HEK293 (cell line): ENCODE results near the gene HOXB7.
A peak's percentile ranks its signal among the peaks of the same experiment; 100 is the strongest.

ENCODE experiments used
- AEBP2 ChIP-seq: fragments of 450-650 bp; formaldehyde crosslinking; IDR thresholded peaks from 2 replicates; pipeline ENCODE4 v1.5.1; 2016; ENCODE audit warnings: missing biosample characterization, missing genetic modification characterization, borderline replicate concordance
- EGR2 ChIP-seq: fragments of 450-650 bp; formaldehyde crosslinking; IDR thresholded peaks from 2 replicates; pipeline ENCODE4 v1.5.1; 2016; ENCODE audit warnings: low read depth, missing biosample characterization, missing genetic modification characterization
- ELK4 ChIP-seq: IDR thresholded peaks from 2 replicates; pipeline ENCODE4 v1.6.1; 2011; ENCODE audit warnings: mild to moderate bottlenecking, low read depth, low read length, borderline replicate concordance
- HOXC10 ChIP-seq: sonication (generic); formaldehyde crosslinking; IDR thresholded peaks from 2 replicates; pipeline ENCODE4 v1.8.1; 2023; ENCODE audit warnings: mild to moderate bottlenecking, missing genetic modification reagents
- MYNN ChIP-seq: fragments of 450-650 bp; formaldehyde crosslinking; IDR thresholded peaks from 2 replicates; pipeline ENCODE4 v1.5.1; 2016; ENCODE audit warnings: missing biosample characterization, missing genetic modification characterization, borderline replicate concordance
- PRDM10 ChIP-seq: fragments of 450-650 bp; formaldehyde crosslinking; IDR thresholded peaks from 2 replicates; pipeline ENCODE4 v1.5.1; 2016; ENCODE audit warnings: missing biosample characterization, missing genetic modification characterization
- REPIN1 ChIP-seq: fragments of 450-650 bp; formaldehyde crosslinking; IDR thresholded peaks from 2 replicates; pipeline ENCODE4 v1.5.1; 2017; ENCODE audit warnings: missing biosample characterization, missing genetic modification characterization, low read depth
- SALL2 ChIP-seq: fragments of 450-650 bp; formaldehyde crosslinking; IDR thresholded peaks from 2 replicates; pipeline ENCODE4 v1.5.0; 2017; ENCODE audit warnings: missing biosample characterization, mild to moderate bottlenecking, missing genetic modification characterization, borderline replicate concordance
- TCF7L2 ChIP-seq: IDR thresholded peaks from 2 replicates; pipeline ENCODE4 v1.6.1; 2011; ENCODE audit warnings: low read depth, mild to moderate bottlenecking, inconsistent platforms, low read length, moderate library complexity, borderline replicate concordance
- ZBTB48 ChIP-seq: fragments of 450-650 bp; formaldehyde crosslinking; IDR thresholded peaks from 2 replicates; pipeline ENCODE4 v1.5.1; 2016; ENCODE audit warnings: missing biosample characterization, missing genetic modification characterization
- ZBTB8A ChIP-seq: fragments of 450-650 bp; formaldehyde crosslinking; IDR thresholded peaks from 2 replicates; pipeline ENCODE4 v1.5.1; 2016; ENCODE audit warnings: missing biosample characterization, missing genetic modification characterization
- ZEB2 ChIP-seq: fragments of 450-650 bp; formaldehyde crosslinking; IDR thresholded peaks from 2 replicates; pipeline ENCODE4 v1.5.1; 2016; ENCODE audit warnings: missing biosample characterization, missing genetic modification characterization
- ZFP3 ChIP-seq: fragments of 450-650 bp; formaldehyde crosslinking; IDR thresholded peaks from 2 replicates; pipeline ENCODE4 v1.5.1; 2016; ENCODE audit warnings: low read depth, missing biosample characterization, missing genetic modification characterization
- ZNF146 ChIP-seq: fragments of 450-650 bp; formaldehyde crosslinking; IDR thresholded peaks from 2 replicates; pipeline ENCODE4 v1.5.1; 2016; ENCODE audit warnings: missing biosample characterization, missing genetic modification characterization
- ZNF157 ChIP-seq: fragments of 450-650 bp; formaldehyde crosslinking; IDR thresholded peaks from 2 replicates; pipeline ENCODE4 v1.5.1; 2016; ENCODE audit warnings: missing biosample characterization, missing genetic modification characterization
- ZNF221 ChIP-seq: fragments of 450-650 bp; formaldehyde crosslinking; IDR thresholded peaks from 2 replicates; pipeline ENCODE4 v1.5.1; 2017; ENCODE audit warnings: missing biosample characterization, missing genetic modification characterization, borderline replicate concordance
- ZNF280C ChIP-seq: fragments of 450-650 bp; formaldehyde crosslinking; IDR thresholded peaks from 2 replicates; pipeline ENCODE4 v1.5.1; 2016; ENCODE audit warnings: missing biosample characterization, missing genetic modification characterization
- ZNF324 ChIP-seq: fragments of 450-650 bp; formaldehyde crosslinking; IDR thresholded peaks from 2 replicates; pipeline ENCODE4 v1.5.1; 2016; ENCODE audit warnings: missing biosample characterization, missing genetic modification characterization
- ZNF366 ChIP-seq: fragments of 450-650 bp; formaldehyde crosslinking; conservative IDR thresholded peaks from 2 replicates; pipeline ENCODE4 v1.5.1; 2016; ENCODE audit warnings: missing biosample characterization, missing genetic modification characterization
- ZNF449 ChIP-seq: fragments of 450-650 bp; formaldehyde crosslinking; IDR thresholded peaks from 2 replicates; pipeline ENCODE4 v1.5.1; 2017; ENCODE audit warnings: missing biosample characterization, mild to moderate bottlenecking, missing genetic modification characterization, moderate library complexity
- ZNF530 ChIP-seq: fragments of 450-650 bp; formaldehyde crosslinking; IDR thresholded peaks from 2 replicates; pipeline ENCODE4 v1.5.1; 2016; ENCODE audit warnings: low read depth, missing biosample characterization, missing genetic modification characterization
- ZNF544 ChIP-seq: fragments of 450-650 bp; formaldehyde crosslinking; IDR thresholded peaks from 2 replicates; pipeline ENCODE4 v1.5.0; 2017; ENCODE audit warnings: missing biosample characterization, missing genetic modification characterization
- ZNF560 ChIP-seq: fragments of 450-650 bp; formaldehyde crosslinking; IDR thresholded peaks from 2 replicates; pipeline ENCODE4 v1.5.1; 2017; ENCODE audit warnings: missing biosample characterization, missing genetic modification characterization, borderline replicate concordance
- ZNF580 ChIP-seq: fragments of 450-650 bp; formaldehyde crosslinking; IDR thresholded peaks from 2 replicates; pipeline ENCODE4 v1.5.1; 2016; ENCODE audit warnings: missing biosample characterization, missing genetic modification characterization
- ZNF654 ChIP-seq: fragments of 450-650 bp; formaldehyde crosslinking; IDR thresholded peaks from 2 replicates; pipeline ENCODE4 v1.5.1; 2016; ENCODE audit warnings: low read depth, missing biosample characterization, missing genetic modification characterization
- ZNF660 ChIP-seq: fragments of 450-650 bp; IDR thresholded peaks from 2 replicates; pipeline ENCODE4 v1.5.1; 2018; ENCODE audit warnings: missing biosample characterization, mild to moderate bottlenecking, missing genetic modification characterization
- ZNF701 ChIP-seq: fragments of 450-650 bp; formaldehyde crosslinking; IDR thresholded peaks from 2 replicates; pipeline ENCODE4 v1.5.1; 2016; ENCODE audit warnings: missing biosample characterization, missing genetic modification characterization
- ZNF704 ChIP-seq: fragments of 450-650 bp; formaldehyde crosslinking; IDR thresholded peaks from 2 replicates; pipeline ENCODE4 v1.5.1; 2016; ENCODE audit warnings: missing biosample characterization, missing genetic modification characterization
- ZSCAN23 ChIP-seq: fragments of 450-650 bp; formaldehyde crosslinking; IDR thresholded peaks from 2 replicates; pipeline ENCODE4 v1.5.1; 2016; ENCODE audit warnings: missing biosample characterization, missing genetic modification characterization

Gene HOXB7

GRCh38 chr17:48575066-48575582 lies 35.7 kb downstream of the HOXB7 start (continued):
- TF ChIP-seq ZNF580 (tag by site-specific recombination) (peak; percentile 73; the same call in 1 of the 2 replicates), ZNF704 (tag by site-specific recombination) (no peak), ZNF654 (tag by site-specific recombination) (no peak), MYNN (tag by site-specific recombination) (peak; percentile 96), HOXC10 (no peak), TCF7L2 (peak; percentile 96; the same call in 1 of the 2 replicates), ZBTB48 (tag by site-specific recombination) (no peak), ZNF157 (no peak), PRDM10 (tag by site-specific recombination) (peak; percentile 81), ZNF280C (no peak), ZNF701 (tag by site-specific recombination) (no peak), ZNF221 (tag by site-specific recombination) (no peak), ZBTB8A (peak; percentile 81), ZNF146 (peak; percentile 37), SALL2 (no peak), ZNF449 (tag by site-specific recombination) (peak; percentile 72; the same call in 1 of the 2 replicates), REPIN1 (tag by site-specific recombination) (no peak), ELK4 (no peak), ZNF660 (tag by site-specific recombination) (0 out of 2 replicates have a peak, but pooled peaks have one; percentile 14), ZNF560 (tag by site-specific recombination) (no peak), ZNF544 (no peak), ZNF530 (no peak), EGR2 (tag by site-specific recombination) (no peak), ZNF366 (tag by site-specific recombination) (peak; percentile 84), AEBP2 (no peak), ZFP3 (no peak), ZNF324 (tag by site-specific recombination) (no peak), ZEB2 (tag by site-specific recombination) (peak; percentile 94), ZSCAN23 (tag by site-specific recombination) (no peak)
